ENCODE data around the gene KBTBD13.

- TF ChIP-seq CTCF (conservative IDR thresholded peaks at IDR 0.05; ENCODE audit: low read depth, low read length), result no peak
- TF ChIP-seq EZH2 (IDR thresholded peaks at IDR 0.05; ENCODE audit: low read length, unreplicated experiment), result no peak
- no peak for TF ChIP-seq EZH2phosphoT487 (IDR thresholded peaks at IDR 0.05; ENCODE audit: borderline replicate concordance, low read length)
Observed at GRCh38 chr15:65096481-65097385, 20.2 kb downstream of the KBTBD13 start.
